IMR-90 (cell line): ENCODE results near the gene FBXL7.

Experiments used
- CHD1 ChIP-seq: IDR thresholded peaks from 2 replicates; pipeline ENCODE4 v1.6.1; 2012; ENCODE audit warnings: low read depth, low read length, improper control_type of control experiment
- FOS ChIP-seq: fragments of 150-350 bp; IDR thresholded peaks from 2 replicates; pipeline ENCODE4 v1.6.1; 2016; ENCODE audit warnings: low read depth, low read length
- MAFK ChIP-seq: IDR thresholded peaks from 2 replicates; pipeline ENCODE4 v1.6.1; 2012; ENCODE audit warnings: low read depth, low read length, improper control_type of control experiment
- POLR2A ChIP-seq: IDR thresholded peaks from 2 replicates; pipeline ENCODE4 v1.6.1; 2012; ENCODE audit warnings: mild to moderate bottlenecking, low read depth, low read length
- RAD21 ChIP-seq: IDR thresholded peaks from 2 replicates; pipeline ENCODE4 v1.6.1; 2012; ENCODE audit warnings: low read length, improper control_type of control experiment
- RFX5 ChIP-seq: IDR thresholded peaks from 2 replicates; pipeline ENCODE4 v1.8.0; 2012; ENCODE audit warnings: low read depth, mild to moderate bottlenecking, low read length, moderate library complexity
- TF ChIP-seq, protein P1 (sequence below): conservative IDR thresholded peaks from 2 replicates; pipeline ENCODE4 v1.5.1; 2012; ENCODE audit warnings: mild to moderate bottlenecking, low read depth, low read length, improper control_type of control experiment

DNA sequence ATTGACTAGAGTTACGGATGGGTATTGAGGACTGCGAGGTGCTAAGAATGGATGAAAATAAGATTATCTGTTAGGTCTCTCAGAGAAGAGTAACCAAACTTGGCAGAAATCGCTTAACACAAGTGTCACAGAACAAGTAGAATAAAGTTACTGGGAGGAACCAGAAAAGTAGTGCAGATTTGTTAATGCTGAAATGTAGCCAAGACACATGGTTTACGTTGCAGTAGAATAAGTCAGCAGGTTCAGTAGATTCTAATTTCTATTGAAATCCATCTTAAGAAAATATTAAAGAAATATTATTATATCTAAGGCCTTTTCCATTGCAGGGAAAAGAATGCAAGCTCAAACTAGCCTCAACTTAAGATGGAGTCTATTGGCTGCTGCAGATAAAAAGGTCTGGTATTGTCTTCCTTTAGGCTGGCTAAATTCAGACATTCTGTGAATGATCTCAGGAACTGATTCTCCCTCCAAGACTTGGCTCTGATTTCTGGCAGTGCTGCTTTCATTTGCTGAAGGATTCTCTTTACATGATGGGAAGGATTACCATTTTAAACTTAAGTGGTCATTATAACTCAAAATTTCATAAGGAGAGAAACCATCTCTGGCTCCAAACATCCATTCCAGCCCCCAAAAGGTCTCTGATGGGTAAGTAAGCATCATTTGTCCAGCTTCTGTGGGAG is 364.7 kb downstream of the FBXL7 start:
- TF ChIP-seq RFX5 (no peak), CHD1 (no peak), FOS (no peak), POLR2A (no peak), RAD21 (no peak), MAFK (no peak)
- TF ChIP-seq, protein P1, sequence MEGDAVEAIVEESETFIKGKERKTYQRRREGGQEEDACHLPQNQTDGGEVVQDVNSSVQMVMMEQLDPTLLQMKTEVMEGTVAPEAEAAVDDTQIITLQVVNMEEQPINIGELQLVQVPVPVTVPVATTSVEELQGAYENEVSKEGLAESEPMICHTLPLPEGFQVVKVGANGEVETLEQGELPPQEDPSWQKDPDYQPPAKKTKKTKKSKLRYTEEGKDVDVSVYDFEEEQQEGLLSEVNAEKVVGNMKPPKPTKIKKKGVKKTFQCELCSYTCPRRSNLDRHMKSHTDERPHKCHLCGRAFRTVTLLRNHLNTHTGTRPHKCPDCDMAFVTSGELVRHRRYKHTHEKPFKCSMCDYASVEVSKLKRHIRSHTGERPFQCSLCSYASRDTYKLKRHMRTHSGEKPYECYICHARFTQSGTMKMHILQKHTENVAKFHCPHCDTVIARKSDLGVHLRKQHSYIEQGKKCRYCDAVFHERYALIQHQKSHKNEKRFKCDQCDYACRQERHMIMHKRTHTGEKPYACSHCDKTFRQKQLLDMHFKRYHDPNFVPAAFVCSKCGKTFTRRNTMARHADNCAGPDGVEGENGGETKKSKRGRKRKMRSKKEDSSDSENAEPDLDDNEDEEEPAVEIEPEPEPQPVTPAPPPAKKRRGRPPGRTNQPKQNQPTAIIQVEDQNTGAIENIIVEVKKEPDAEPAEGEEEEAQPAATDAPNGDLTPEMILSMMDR = no peak
